ENCODE results near the gene CTAG1A. TPM values are rescaled to one million over a fixed set of nuclear protein-coding genes. Genes with fewer than 3 reads are reported as not detected.
"Not testable (repeated sequence)": the region's sequence is repeated elsewhere in the genome, so short reads cannot be mapped to it uniquely, and the experiment has no call there.

Gene CTAG1A
- total RNA-seq, 2 experiments from 2014 or later = not detected

DNA sequence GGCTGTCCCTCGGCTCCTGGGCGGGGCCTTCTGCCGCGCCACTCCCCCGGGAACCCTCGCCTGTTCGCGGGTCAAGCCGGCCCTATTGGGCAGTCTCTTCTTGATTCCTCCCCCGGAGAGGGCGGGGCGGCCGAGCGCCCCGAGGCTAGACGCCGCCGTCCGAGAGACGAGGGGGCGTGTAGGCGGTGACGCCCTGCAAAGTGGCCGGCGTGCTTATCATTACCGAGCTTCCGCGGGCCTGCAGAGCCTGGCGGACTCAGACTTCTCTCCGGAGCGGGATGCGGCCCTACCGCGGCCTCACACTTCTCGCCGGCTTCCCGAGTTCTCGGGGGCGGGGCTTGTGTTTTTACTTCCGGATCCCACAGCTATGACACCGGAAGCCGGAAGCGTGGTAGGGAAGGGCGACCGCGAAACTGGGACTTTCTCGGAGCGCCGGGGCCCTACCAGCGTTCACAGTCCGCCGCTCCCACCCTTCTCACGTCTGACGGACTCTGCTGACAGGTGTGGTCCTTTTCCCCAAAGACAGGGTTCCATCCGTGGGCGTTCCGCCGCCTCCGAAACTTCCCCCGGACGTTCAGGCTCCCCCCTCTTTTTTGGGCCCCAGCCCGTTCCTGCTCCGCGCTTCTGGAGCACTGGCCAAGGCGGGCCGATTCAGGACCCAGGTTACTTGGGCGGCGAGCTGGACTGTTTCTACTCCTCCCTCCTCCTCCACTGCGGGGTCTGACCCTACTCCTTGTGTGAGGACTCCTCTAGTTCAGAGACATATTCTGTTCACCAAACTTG is 37.5 kb upstream of the CTAG1A start, which contains the start of gene IKBKG:
IKBKG (plus strand) TSS at position 376 of the 783 bp plus-strand sequence. CDS start 4,383 bp downstream, outside the sequence.
- CTCF ChIA-PET = interaction anchor here (0.6 to 1.1 kb wide), 2 partner anchors 149 to 198 kb away, joined by 3 to 5 read pairs; no protein-coding TSS in a partner anchor
- peak; percentile 81 for ATAC-seq
- Mint-ChIP-seq H3K4me1 (peaks cover 39% of the 10 kb centered on the region), H3K4me3 (peak within 1 kb of the TSS; percentile 99), H3K27ac (peak within 1 kb of the TSS; percentile 97), H3K27me3 (no peaks in the 10 kb centered on the region), H3K36me3 (ENCODE audit: low read depth) (peaks cover 29% of the 10 kb centered on the region), H3K9me3 (ENCODE audit: low read depth) (no peaks in the 10 kb centered on the region)
- POLR2A ChIA-PET = interaction anchor here (1.1 kb wide), 1 partner anchor 30 kb away, joined by 4 read pairs; no protein-coding TSS in a partner anchor
- intact Hi-C loops (cut with DNase I, micrococcal nuclease) = loop anchor here (1.0 to 2.0 kb wide), 11 partner anchors 31 to 823 kb away; partner anchors contain the start of genes FAM3A (in 2 of the 2), ABCD1 (in 1 of the 2), BCAP31 (in 1 of the 2) and DKC1 (in 1 of the 2)
- DNase-seq = peak; percentile 92

DNA sequence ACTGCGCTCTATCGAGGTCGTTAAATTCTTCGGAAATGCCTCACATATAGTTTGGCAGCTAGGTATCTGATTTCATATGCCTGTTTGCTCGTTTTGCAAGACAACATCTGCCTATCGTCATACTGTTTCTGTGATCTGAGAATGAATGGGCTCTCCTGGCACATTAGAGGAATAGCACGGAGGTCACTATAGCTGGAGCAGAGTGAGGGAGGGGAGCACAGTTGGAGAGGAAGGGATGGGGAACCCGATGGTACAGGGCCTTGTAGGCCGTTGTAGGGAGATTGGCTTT is 37.0 kb upstream of the CTAG1A start:
- no peaks in the 10 kb centered on the region for H3K9me3 Mint-ChIP-seq (ENCODE audit: low read depth)
- H3K36me3 Mint-ChIP-seq (ENCODE audit: low read depth) = peaks cover 26% of the 10 kb centered on the region
- H3K27me3 Mint-ChIP-seq = no peaks in the 10 kb centered on the region
- DNase-seq = no peak
- intact Hi-C loops (cut with DNase I, micrococcal nuclease) = no loop called here
- peaks cover 35% of the 10 kb centered on the region for H3K4me1 Mint-ChIP-seq
- peak overlapping the region; percentile 99 for H3K4me3 Mint-ChIP-seq
- POLR2A ChIA-PET = no interaction called here
- H3K27ac Mint-ChIP-seq = peak overlapping the region; percentile 97
- CTCF ChIA-PET = interaction anchor here (0.6 to 0.9 kb wide), 2 partner anchors 21 to 199 kb away, joined by 3 read pairs; no protein-coding TSS in a partner anchor
- no peak for ATAC-seq

DNA sequence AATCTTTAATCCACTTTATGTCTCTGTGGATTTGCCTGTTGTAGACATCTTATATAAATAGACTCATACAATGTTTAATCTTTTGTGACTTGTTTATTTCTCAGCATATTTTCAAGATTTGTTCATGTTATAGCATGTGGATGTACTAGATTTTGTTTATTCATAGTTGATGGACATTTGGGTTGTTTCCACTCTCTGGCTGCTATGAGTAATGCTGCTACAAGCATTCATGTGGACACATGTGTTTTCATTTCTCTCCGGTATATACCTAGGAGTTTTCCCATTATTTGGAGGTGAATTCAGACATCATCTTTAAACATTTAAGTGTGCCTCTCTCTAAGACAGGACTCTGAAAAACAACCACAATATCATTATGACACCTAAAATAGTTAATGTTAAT is 35.2 kb upstream of the CTAG1A start:
- peak overlapping the region; percentile 49 for H3K27ac Mint-ChIP-seq
- ChIA-PET CTCF (interaction anchor here (0.6 kb wide), 1 partner anchor 138 kb away, joined by 3 read pairs; no protein-coding TSS in a partner anchor), POLR2A (no interaction called here)
- H3K4me3 Mint-ChIP-seq = peak overlapping the region; percentile 99
- intact Hi-C loops (cut with DNase I, micrococcal nuclease) = no loop called here
- no peak for DNase-seq
- no peaks in the 10 kb centered on the region for H3K27me3 Mint-ChIP-seq
- H3K36me3 Mint-ChIP-seq (ENCODE audit: low read depth) = peaks cover 28% of the 10 kb centered on the region
- ATAC-seq = no peak
- H3K4me1 Mint-ChIP-seq = peaks cover 33% of the 10 kb centered on the region
- H3K9me3 Mint-ChIP-seq (ENCODE audit: low read depth) = no peaks in the 10 kb centered on the region

DNA sequence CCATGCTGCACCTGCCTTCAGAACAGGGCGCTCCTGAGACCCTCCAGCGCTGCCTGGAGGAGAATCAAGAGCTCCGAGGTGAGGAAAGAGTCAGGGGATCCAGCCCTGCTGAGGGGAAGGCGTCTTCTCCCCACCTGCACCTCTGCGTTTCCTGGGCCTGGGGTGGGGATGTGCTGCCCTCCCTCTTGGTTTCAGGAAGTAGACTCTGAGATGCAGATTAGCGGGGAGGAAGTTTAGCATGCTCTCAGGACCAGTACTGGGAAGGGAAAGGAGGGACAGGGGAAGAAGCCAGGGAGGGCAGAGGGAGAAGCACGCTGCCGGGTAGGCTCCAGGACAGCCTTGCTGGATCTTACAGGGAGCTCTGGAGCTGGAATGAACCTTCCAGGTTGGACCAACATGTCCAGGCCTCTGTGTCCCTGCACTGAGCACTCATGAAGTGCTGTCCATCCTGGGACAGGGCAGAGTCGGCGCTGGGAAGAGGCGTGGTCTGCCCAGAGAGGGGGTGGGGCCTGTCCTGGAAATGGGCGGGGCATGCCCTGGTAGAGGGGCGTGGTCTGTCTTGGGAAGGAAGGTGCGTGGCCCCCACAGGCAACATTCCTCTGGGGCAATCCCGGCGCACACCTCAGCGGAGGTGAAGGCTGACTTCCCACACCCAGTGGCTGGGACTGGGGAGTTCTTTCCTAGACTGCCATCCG is 32.7 kb upstream of the CTAG1A start:
- H3K4me3 Mint-ChIP-seq; intact Hi-C loops (cut with DNase I, micrococcal nuclease); H3K9me3 Mint-ChIP-seq (ENCODE audit: low read depth); POLR2A ChIA-PET; H3K27me3 Mint-ChIP-seq; DNase-seq; CTCF ChIA-PET; ATAC-seq: not testable (repeated sequence)
- H3K36me3 Mint-ChIP-seq (ENCODE audit: low read depth) = peaks cover 21% of the 10 kb centered on the region
- H3K27ac Mint-ChIP-seq = peak overlapping the region; percentile 67
- peaks cover 22% of the 10 kb centered on the region for H3K4me1 Mint-ChIP-seq

DNA sequence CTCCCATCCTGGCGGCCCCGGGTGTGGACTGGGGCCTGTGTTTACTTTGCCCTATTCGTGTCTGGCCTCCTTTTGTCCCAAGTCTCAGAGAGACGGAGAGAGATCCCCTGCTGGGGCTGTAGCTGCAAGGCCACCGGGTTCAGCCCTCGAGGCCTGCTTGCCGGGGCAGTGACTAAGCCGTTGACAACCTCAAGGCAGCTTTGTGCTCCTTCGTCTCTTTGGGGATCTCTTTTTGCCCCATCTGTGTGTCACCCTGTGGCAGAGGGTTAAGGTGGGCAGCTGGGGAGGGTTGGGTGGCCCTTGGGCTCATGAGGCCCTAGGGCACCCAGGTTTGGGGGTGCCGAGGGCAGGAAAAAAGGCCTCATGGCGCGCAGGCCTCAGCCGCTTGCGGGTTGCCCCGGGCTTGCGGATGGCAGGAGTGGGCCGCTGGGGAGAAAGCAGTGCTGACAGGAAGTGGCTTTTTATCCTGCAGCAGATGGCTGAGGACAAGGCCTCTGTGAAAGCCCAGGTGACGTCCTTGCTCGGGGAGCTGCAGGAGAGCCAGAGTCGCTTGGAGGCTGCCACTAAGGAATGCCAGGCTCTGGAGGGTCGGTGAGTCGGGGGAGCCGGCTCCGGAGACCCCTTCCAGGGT is 26.8 kb upstream of the CTAG1A start:
- H3K4me1 Mint-ChIP-seq; CTCF ChIA-PET; DNase-seq; H3K9me3 Mint-ChIP-seq (ENCODE audit: low read depth); H3K4me3 Mint-ChIP-seq; H3K27ac Mint-ChIP-seq; H3K36me3 Mint-ChIP-seq (ENCODE audit: low read depth); POLR2A ChIA-PET; H3K27me3 Mint-ChIP-seq; intact Hi-C loops (cut with DNase I, micrococcal nuclease): not testable (repeated sequence)
- ATAC-seq = peak; percentile 87

DNA sequence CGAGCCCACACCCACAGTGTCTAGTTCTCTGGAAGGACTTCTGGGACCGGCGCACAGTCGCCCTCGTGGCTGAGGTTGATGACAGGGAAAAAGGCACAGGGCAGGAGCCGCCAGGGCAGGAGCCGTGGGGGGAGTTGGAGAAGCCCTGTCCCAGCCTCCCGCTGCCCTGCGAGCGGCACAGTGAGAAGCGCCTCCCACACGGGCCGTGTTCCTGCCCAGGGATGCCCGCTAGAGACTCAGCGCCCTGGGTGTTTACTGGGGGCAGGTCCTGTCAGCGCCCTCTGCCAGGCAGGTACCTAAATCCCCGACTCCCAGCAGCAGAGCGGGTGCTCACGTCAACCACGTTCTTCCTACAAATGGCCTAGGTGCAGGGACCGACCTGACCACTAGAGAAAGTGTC is 26.0 kb upstream of the CTAG1A start:
- H3K36me3 Mint-ChIP-seq (ENCODE audit: low read depth); H3K27ac Mint-ChIP-seq; H3K27me3 Mint-ChIP-seq; H3K4me3 Mint-ChIP-seq; ATAC-seq; H3K9me3 Mint-ChIP-seq (ENCODE audit: low read depth); POLR2A ChIA-PET; DNase-seq; H3K4me1 Mint-ChIP-seq; CTCF ChIA-PET; intact Hi-C loops (cut with DNase I, micrococcal nuclease): not testable (repeated sequence)

DNA sequence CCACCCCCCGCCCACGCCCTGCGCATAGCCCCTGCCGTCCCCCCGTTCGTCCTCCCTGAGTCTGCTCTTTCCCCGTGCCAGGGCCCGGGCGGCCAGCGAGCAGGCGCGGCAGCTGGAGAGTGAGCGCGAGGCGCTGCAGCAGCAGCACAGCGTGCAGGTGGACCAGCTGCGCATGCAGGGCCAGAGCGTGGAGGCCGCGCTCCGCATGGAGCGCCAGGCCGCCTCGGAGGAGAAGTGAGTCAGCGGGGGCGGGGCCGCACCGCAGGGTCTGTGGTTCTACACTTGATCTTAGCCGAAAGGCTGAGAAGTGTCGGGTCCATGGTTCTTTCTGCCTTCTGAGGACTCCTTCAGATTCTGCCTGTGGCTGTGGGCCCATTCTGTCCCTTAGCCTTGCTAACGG is 24.6 kb upstream of the CTAG1A start:
- CTCF ChIA-PET; H3K9me3 Mint-ChIP-seq (ENCODE audit: low read depth); H3K4me3 Mint-ChIP-seq; H3K27ac Mint-ChIP-seq; DNase-seq; ATAC-seq; intact Hi-C loops (cut with DNase I, micrococcal nuclease); H3K27me3 Mint-ChIP-seq; H3K4me1 Mint-ChIP-seq; POLR2A ChIA-PET; H3K36me3 Mint-ChIP-seq (ENCODE audit: low read depth): not testable (repeated sequence)

DNA sequence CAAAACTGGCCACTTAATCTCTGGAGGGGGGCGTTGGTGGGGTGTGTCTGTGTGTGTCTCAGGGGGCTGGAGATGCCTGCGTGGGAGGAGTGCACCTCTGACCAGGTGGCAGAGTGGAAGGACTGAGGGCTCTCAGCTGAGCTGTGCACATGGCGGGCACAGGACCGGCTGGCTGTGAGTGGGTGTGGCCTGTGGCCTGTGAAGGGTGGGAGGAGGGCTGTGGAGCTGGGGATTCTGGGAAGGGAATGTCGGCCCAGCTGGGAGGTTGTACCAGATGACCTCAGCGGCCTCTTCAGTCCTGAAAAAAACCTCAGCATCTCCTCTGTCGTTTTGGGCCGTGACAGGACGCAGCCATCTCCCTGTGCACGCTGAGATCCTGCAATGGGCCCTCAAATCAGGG is 22.6 kb upstream of the CTAG1A start:
- DNase-seq; H3K4me3 Mint-ChIP-seq; CTCF ChIA-PET; H3K27ac Mint-ChIP-seq; H3K9me3 Mint-ChIP-seq (ENCODE audit: low read depth); H3K4me1 Mint-ChIP-seq; POLR2A ChIA-PET; H3K36me3 Mint-ChIP-seq (ENCODE audit: low read depth); intact Hi-C loops (cut with DNase I, micrococcal nuclease); ATAC-seq; H3K27me3 Mint-ChIP-seq: not testable (repeated sequence)

DNA sequence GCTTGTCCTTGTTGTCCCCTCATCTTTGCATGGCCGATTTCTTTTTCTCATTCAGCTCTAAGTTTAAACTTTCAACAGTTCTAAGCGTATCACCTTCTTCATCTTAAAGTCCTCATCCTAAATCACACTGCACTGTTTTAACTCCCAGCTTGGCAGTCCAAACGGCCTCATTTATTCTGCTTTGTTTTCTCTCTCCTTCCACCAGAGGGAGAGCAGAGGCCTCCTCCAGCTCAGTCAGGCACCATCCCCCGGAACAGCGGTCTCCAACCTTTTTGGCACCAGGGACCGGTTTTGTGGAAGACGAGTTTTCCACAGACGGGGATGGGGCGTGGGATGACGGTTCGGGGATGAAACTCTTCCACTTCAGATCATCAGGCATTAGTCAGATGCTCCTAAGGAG is 14.6 kb upstream of the CTAG1A start:
- ATAC-seq; H3K4me3 Mint-ChIP-seq; POLR2A ChIA-PET; H3K27me3 Mint-ChIP-seq; H3K36me3 Mint-ChIP-seq (ENCODE audit: low read depth); CTCF ChIA-PET; H3K27ac Mint-ChIP-seq; intact Hi-C loops (cut with DNase I, micrococcal nuclease); H3K4me1 Mint-ChIP-seq; H3K9me3 Mint-ChIP-seq (ENCODE audit: low read depth); DNase-seq: not testable (repeated sequence)

DNA sequence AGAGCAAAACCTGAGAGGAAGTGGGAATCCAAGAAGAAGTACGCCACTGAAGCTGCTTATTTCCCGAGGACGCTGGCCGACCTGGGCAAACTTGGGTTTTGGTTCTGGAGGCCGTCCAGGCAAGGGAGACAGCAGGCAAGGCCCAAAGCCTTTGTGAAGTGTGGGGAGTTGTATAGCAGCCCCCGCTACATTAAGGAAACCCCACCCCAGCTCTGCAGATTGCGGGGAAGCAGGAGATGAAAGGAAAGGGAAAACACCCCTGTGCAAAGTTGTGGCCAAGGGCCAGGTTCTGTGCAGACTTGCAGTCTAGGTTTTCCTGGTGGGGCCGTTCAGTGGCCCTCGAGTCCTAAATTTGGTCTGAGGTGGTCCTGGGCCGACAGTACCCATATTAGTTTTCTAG is 11.9 kb upstream of the CTAG1A start:
- CTCF ChIA-PET; H3K4me1 Mint-ChIP-seq; H3K27ac Mint-ChIP-seq; H3K27me3 Mint-ChIP-seq; H3K36me3 Mint-ChIP-seq (ENCODE audit: low read depth); H3K9me3 Mint-ChIP-seq (ENCODE audit: low read depth); DNase-seq; H3K4me3 Mint-ChIP-seq; intact Hi-C loops (cut with DNase I, micrococcal nuclease); ATAC-seq; POLR2A ChIA-PET: not testable (repeated sequence)

DNA sequence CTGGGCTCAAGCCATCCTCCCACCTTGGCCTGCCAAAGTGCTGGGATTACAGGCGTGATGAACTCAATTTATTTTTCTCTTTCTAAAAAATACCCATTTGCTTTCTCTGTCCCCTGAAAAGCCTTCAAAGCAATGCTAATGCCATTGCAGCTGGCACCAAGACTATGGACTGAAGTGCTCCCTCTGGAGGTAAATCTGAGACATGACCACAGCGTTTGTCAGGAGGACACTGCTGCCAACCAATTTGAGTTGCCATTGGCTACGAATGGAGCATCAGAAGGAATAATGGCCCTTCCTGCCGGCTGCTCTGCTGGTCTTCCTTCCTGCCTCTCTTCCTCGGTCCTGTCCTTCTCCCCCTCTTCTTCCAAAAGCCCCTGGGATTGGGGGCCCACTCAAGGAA is 9.9 kb upstream of the CTAG1A start:
- H3K4me3 Mint-ChIP-seq; DNase-seq; H3K9me3 Mint-ChIP-seq (ENCODE audit: low read depth); H3K27ac Mint-ChIP-seq; H3K27me3 Mint-ChIP-seq; H3K4me1 Mint-ChIP-seq; CTCF ChIA-PET; POLR2A ChIA-PET; intact Hi-C loops (cut with DNase I, micrococcal nuclease); H3K36me3 Mint-ChIP-seq (ENCODE audit: low read depth): not testable (repeated sequence)
- peak; percentile 70 for ATAC-seq

DNA sequence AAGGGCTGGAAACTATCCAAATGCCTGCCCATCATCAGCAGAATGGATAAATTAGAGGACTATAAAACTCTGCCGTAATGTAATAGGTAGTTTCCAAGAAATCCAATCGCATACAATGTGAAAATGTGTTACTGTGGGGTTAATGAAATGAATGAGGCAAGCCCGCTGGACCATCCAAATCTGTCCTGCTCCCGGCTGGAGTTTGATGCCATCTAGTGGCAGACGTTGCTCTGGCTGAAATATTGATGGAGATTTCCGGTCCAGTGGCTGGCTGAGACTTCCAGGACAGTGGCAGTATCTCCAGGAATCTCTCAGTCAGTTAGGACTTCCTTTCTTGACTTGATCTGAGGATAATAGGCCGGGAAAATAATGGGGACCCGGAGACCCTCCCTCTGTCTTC is 1.9 kb upstream of the CTAG1A start:
- H3K9me3 Mint-ChIP-seq (ENCODE audit: low read depth); DNase-seq; H3K36me3 Mint-ChIP-seq (ENCODE audit: low read depth); POLR2A ChIA-PET; H3K27ac Mint-ChIP-seq; ATAC-seq; intact Hi-C loops (cut with DNase I, micrococcal nuclease); CTCF ChIA-PET; H3K4me3 Mint-ChIP-seq; H3K4me1 Mint-ChIP-seq; H3K27me3 Mint-ChIP-seq: not testable (repeated sequence)

Measured in activated CD4-positive, alpha-beta T cell treated with anti-CD3 and anti-CD28 coated beads for 36 hours (primary cell).